SW 1271 (cell line): ENCODE data around the gene RNF157.
"Not testable (repeated sequence)": the region's sequence is repeated elsewhere in the genome, so short reads cannot be mapped to it uniquely, and the experiment has no call there.

Source experiments
- DNase-seq, 2 experiments: peaks; one replicate each; lab custom pipeline; 2025; lab: John Stamatoyannopoulos, UW

The RNF157 gene

GRCh38 chr17:76270770-76271668, 30.7 kb upstream of the RNF157 start:
- DNase-seq: no peak

- no peak for DNase-seq
These were observed 29.9 kb upstream of the RNF157 start for GRCh38 chr17:76270127-76270592.

- no peak for DNase-seq
These were observed 29.0 kb upstream of the RNF157 start for GRCh38 chr17:76268991-76269981.

- DNase-seq: no peak
These were observed 27.9 kb upstream of the RNF157 start for GRCh38 chr17:76268015-76268749.

GRCh38 chr17:76267581-76268001, 27.3 kb upstream of the RNF157 start:
- DNase-seq: not testable (repeated sequence)

GRCh38 chr17:76267051-76267576, 26.8 kb upstream of the RNF157 start:
- no peak for DNase-seq

GRCh38 chr17:76266244-76266938, 26.1 kb upstream of the RNF157 start:
- no peak for DNase-seq

GRCh38 chr17:76265624-76266243, 25.4 kb upstream of the RNF157 start:
- no peak for DNase-seq

- peak; percentile 98 to 99 for DNase-seq
These were observed 24.7 kb upstream of the RNF157 start, which contains the start of gene UBALD2 for GRCh38 chr17:76264755-76265623. Gene UBALD2, plus strand, starts transcription at chr17:76265348. Its CDS starts 158 bp downstream, at chr17:76265506.

- no peak for DNase-seq
These were observed 24.1 kb upstream of the RNF157 start for GRCh38 chr17:76264425-76264754.

- no peak for DNase-seq
These were observed 23.6 kb upstream of the RNF157 start for GRCh38 chr17:76263896-76264295.

GRCh38 chr17:76262732-76263344, 22.5 kb upstream of the RNF157 start:
- no peak for DNase-seq

- no peak for DNase-seq
These were observed 21.3 kb upstream of the RNF157 start for GRCh38 chr17:76261421-76262215.

- DNase-seq: no peak
These were observed 20.4 kb upstream of the RNF157 start for GRCh38 chr17:76260669-76261068.

GRCh38 chr17:76260220-76260619, 19.9 kb upstream of the RNF157 start:
- no peak for DNase-seq

- DNase-seq: not testable (repeated sequence)
These were observed 16.2 kb upstream of the RNF157 start for GRCh38 chr17:76256430-76257050.

- DNase-seq: no peak
These were observed 15.6 kb upstream of the RNF157 start for GRCh38 chr17:76255801-76256429.
